ENCODE measurements around the gene UBE2Z. TPM values are rescaled to one million over a fixed set of nuclear protein-coding genes. Genes with fewer than 3 reads are reported as not detected.

Gene UBE2Z
- total and polyA plus RNA-seq, 8 donors = 20.1 to 52.5 (median 24.2) TPM

- Histone ChIP-seq H3K9me3 (no peaks in the 10 kb centered on the region), H3K4me1 (peaks cover 3 to 25% (median 7%) of the 10 kb centered on the region in 3 donors), H3K36me3 (no peaks in the 10 kb centered on the region), H3K27ac (peak overlapping the region; percentile 70 to 90 (median 87)), H3K4me3 (peak overlapping the region; percentile 78 to 97 (median 85)), H3K27me3 (no peaks in the 10 kb centered on the region)
- ATAC-seq (peak; percentile 6 to 67 (median 56)), FAIRE-seq (no peak), DNase-seq (peak; percentile 71 to 87 (median 80))
- intact Hi-C loops (cut with DNase I) = no loop called here
- 1 to 2% methylated on average over 24 to 36 of the region's 36 CpGs for WGBS, 2 donors
- no peak for TF ChIP-seq CTCF (IDR thresholded peaks at IDR 0.05)
Observed at GRCh38 chr17:48908853-48909394, 717 bp downstream of the UBE2Z start.

DNA sequence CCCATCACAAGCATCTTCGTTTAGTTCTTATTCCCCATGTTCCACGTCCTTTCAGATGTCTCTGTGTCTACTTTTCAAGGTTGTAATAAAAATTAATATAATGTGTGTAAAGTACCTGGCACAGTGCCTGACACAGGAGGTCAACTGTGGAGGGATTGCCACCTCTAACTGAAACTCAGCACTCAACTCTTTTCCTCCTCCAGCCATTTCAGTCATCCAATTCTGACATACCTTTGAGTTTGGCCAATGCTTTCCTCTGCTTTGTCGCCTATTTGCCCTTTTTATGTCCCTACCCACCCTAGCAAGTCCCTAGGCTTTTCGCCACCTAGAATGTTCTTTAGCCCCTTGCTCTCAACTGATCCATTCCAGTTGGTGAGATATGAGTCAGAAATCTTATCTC lies 1.6 kb downstream of the UBE2Z start:
- Histone ChIP-seq H3K9me3 (no peaks in the 10 kb centered on the region), H3K4me3 (peak overlapping the region in 2 of 4 donors; percentile 78 to 91), H3K4me1 (peaks cover 3 to 25% (median 7%) of the 10 kb centered on the region in 3 donors), H3K27ac (peak overlapping the region in 2 of 4 donors; percentile 88 to 90), H3K27me3 (no peaks in the 10 kb centered on the region), H3K36me3 (no peaks in the 10 kb centered on the region)
- 41 to 45% methylated on average over 4 of the region's 4 CpGs for WGBS, 2 donors
- intact Hi-C loops (cut with DNase I) = no loop called here
- FAIRE-seq = no peak
- ATAC-seq = no peak
- no peak for DNase-seq
- no peak for TF ChIP-seq CTCF (IDR thresholded peaks at IDR 0.05)

GRCh38 chr17:48910370-48910769 lies 2.2 kb downstream of the UBE2Z start:
- peak overlapping the region in 2 of 4 donors; percentile 88 to 90 for H3K27ac ChIP-seq
- DNase-seq (no peak), FAIRE-seq (no peak)

DNA sequence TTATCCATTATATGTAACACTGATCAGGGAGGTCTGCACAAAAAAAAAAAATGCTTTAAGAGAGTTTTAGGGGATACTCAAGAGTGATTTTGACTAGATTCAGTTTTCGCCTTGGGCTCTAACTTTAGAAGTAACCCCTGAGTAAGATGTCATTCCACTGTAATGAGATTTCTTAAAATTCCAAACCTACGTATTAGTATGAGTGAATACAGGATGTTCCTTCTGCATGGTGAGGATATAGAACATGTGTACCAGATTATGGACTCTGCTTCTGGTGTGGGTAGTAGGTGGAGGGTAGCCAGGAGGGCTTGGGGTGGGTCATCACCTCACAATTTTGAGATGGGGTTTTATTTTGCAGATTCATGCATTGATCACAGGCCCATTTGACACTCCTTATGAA lies 4.3 kb downstream of the UBE2Z start:
- no peaks in the 10 kb centered on the region for H3K27me3 ChIP-seq
- WGBS, 2 donors = 95 to 96% methylated on average over 2 of the region's 2 CpGs
- peaks cover 0 to 11% (median 4%) of the 10 kb centered on the region in 3 donors for H3K36me3 ChIP-seq
- H3K9me3 ChIP-seq = no peaks in the 10 kb centered on the region
- DNase-seq = no peak
- intact Hi-C loops (cut with DNase I) = no loop called here
- no peak for FAIRE-seq
- peaks cover 3 to 32% (median 7%) of the 10 kb centered on the region in 3 donors for H3K4me1 ChIP-seq
- no peak for TF ChIP-seq CTCF (IDR thresholded peaks at IDR 0.05)
- no peak overlapping the region for H3K27ac ChIP-seq
- H3K4me3 ChIP-seq = no peak overlapping the region
- no peak for ATAC-seq

More at GRCh38 chr17:48910370-48910769, 2.2 kb downstream of the UBE2Z start:
- Histone ChIP-seq H3K27me3 (no peaks in the 10 kb centered on the region), H3K4me3 (peak overlapping the region in 1 of 4 donors; percentile 78), H3K9me3 (no peaks in the 10 kb centered on the region), H3K36me3 (no peaks in the 10 kb centered on the region), H3K4me1 (peaks cover 3 to 29% (median 7%) of the 10 kb centered on the region in 3 donors)
- 25 to 29% methylated on average over 2 of the region's 2 CpGs for WGBS, 2 donors
- no peak for TF ChIP-seq CTCF (IDR thresholded peaks at IDR 0.05)
- ATAC-seq = no peak
- intact Hi-C loops (cut with DNase I) = no loop called here

Data from pancreas (tissue), 10 donors.